ENCODE data around the gene SLC8A2. TPM values are rescaled to one million over a fixed set of nuclear protein-coding genes. Genes with fewer than 3 reads are reported as not detected.

The SLC8A2 gene
- total and polyA plus RNA-seq, 10 of the 15 experiments (the other 5 are each of a cell fraction or from before 2014, with no cell fraction given) = not detected

DNA sequence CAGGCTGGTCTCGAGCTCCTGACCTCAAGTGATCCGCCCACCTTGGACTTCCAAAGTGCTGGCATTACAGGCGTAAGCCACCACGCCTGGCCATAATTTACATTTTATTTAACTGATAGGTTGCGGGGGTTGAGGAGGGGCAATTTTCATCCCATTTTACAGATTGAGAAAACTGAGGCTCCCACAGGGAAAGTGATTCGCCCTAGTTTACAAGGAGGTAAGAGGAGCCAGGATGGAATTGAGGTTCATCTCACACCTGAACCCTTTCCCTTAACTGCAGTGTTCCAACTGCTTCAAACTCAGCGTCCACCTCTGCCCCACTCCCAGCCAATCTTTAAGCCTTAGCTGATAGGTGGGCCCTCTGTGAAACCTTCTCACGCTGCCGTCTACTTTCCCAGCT, 47.2 kb upstream of the SLC8A2 start:
- H3K27ac ChIP-seq (ENCODE audit: control insufficient read depth, insufficient read depth) = no peak overlapping the region
- in situ Hi-C loops (cut with MboI) = no loop called here
- ATAC-seq (no peak), DNase-seq (ENCODE audit: low read depth, low spot score) (no peak), FAIRE-seq (no peak)
- H4K20me1 ChIP-seq (ENCODE audit: control insufficient read depth, insufficient read depth) = no peaks in the 10 kb centered on the region
- SMC1A ChIA-PET (ENCODE audit: uncharacterized antibody, unreplicated experiment) = interaction anchor here (0.6 to 2.2 kb wide), 9 partner anchors 10 to 82 kb away, joined by 3 to 6 read pairs (median 4); partner anchors contain the start of gene KPTN
- intact Hi-C loops (cut with micrococcal nuclease; ENCODE audit: unreplicated experiment) = loop anchor here (5.0 to 10.0 kb wide), 2 partner anchors 234 to 587 kb away; no protein-coding TSS in a partner anchor
- peaks cover 10% of the 10 kb centered on the region for H3K79me2 ChIP-seq (ENCODE audit: control insufficient read depth, insufficient read depth, low read length)
- H3K4me3 ChIP-seq = no peak overlapping the region
- H3K36me3 ChIP-seq (ENCODE audit: control insufficient read depth in 2 of 2, insufficient read depth in 2 of 2, low read length in 1 of 2) = no peaks in the 10 kb centered on the region
- peaks cover 32% of the 10 kb centered on the region for H3K4me1 ChIP-seq (ENCODE audit: control insufficient read depth, insufficient read depth, low read length)
- WGBS (ENCODE audit: insufficient coverage, insufficient replicate concordance, low lambda C conversion rate, missing lambda C conversion rate) = 66% methylated on average over 9 of the region's 9 CpGs
- H2AFZ ChIP-seq (ENCODE audit: control insufficient read depth, low read depth, low read length) = no peak overlapping the region
- H3K27me3 ChIP-seq (replicated peaks in 1 of 2; ENCODE audit: control insufficient read depth in 2 of 2, insufficient read depth in 2 of 2, low read length in 1 of 2) = no peaks in the 10 kb centered on the region; a peak in 1 of 4 replicates
- no peaks in the 10 kb centered on the region; the same call in 2 of the 3 replicates for H3K9me3 ChIP-seq (replicated peaks; ENCODE audit: control insufficient read depth, insufficient read depth, low read length)
- no TSS peak for BruUV-seq (replicated peaks)
- CTCF ChIA-PET = interaction anchor here (0.6 to 1.5 kb wide), 4 partner anchors 34 to 169 kb away, joined by 3 to 6 read pairs (median 4); partner anchors contain the start of genes DHX34 and KPTN
- H3K4me2 ChIP-seq (ENCODE audit: control insufficient read depth, insufficient read depth) = peak overlapping the region; percentile 32; the same call in 1 of the 2 replicates
- POLR2A ChIA-PET = interaction anchor here (0.9 to 1.2 kb wide), 3 partner anchors 9 to 81 kb away, joined by 3 to 7 read pairs (median 3); no protein-coding TSS in a partner anchor
- RAD21 ChIA-PET (ENCODE audit: unreplicated experiment) = interaction anchor here (0.9 to 1.3 kb wide), 5 partner anchors 24 to 92 kb away, joined by 3 to 5 read pairs (median 3); partner anchors contain the start of gene KPTN
- H3K9ac ChIP-seq (ENCODE audit: control insufficient read depth, insufficient read depth, low read length) = no peak overlapping the region
- TF ChIP-seq YY1 (IDR thresholded peaks at IDR 0.05; ENCODE audit: low read depth, low read length) (no peak), MYC (IDR thresholded peaks at IDR 0.05; ENCODE audit: insufficient read depth, insufficient read length, insufficient replicate concordance, low read length, severe bottlenecking) (no peak), ZSCAN29 (IDR thresholded peaks at IDR 0.05) (no peak), MYB (IDR thresholded peaks at IDR 0.05; ENCODE audit: borderline replicate concordance, low read depth, low read length) (no peak), IKZF1 (conservative IDR thresholded peaks at IDR 0.05) (no peak), KLF5 (IDR thresholded peaks at IDR 0.05; ENCODE audit: partially characterized antibody) (no peak), HCFC1 (IDR thresholded peaks at IDR 0.05; ENCODE audit: low read length) (no peak), TAF1 (IDR thresholded peaks at IDR 0.05; ENCODE audit: borderline replicate concordance, low read depth, low read length) (no peak), MEF2B (IDR thresholded peaks at IDR 0.05; ENCODE audit: partially characterized antibody, poor library complexity, severe bottlenecking) (no peak), HDAC6 (IDR thresholded peaks at IDR 0.05; ENCODE audit: unreplicated experiment) (no peak), HDAC2 (IDR thresholded peaks at IDR 0.05) (no peak), NBN (IDR thresholded peaks at IDR 0.05) (no peak), ETV6 (conservative IDR thresholded peaks at IDR 0.05 in 1 of 2, IDR thresholded peaks at IDR 0.05 in 1 of 2; ENCODE audit: borderline replicate concordance in 1 of 2, low read depth in 1 of 2) (no peak), SPI1 (IDR thresholded peaks at IDR 0.05; ENCODE audit: borderline replicate concordance, insufficient read depth, low read depth, low read length) (no peak), NFIC (IDR thresholded peaks at IDR 0.05; ENCODE audit: low read depth, low read length) (no peak)
- TF ChIP-seq, protein P1, sequence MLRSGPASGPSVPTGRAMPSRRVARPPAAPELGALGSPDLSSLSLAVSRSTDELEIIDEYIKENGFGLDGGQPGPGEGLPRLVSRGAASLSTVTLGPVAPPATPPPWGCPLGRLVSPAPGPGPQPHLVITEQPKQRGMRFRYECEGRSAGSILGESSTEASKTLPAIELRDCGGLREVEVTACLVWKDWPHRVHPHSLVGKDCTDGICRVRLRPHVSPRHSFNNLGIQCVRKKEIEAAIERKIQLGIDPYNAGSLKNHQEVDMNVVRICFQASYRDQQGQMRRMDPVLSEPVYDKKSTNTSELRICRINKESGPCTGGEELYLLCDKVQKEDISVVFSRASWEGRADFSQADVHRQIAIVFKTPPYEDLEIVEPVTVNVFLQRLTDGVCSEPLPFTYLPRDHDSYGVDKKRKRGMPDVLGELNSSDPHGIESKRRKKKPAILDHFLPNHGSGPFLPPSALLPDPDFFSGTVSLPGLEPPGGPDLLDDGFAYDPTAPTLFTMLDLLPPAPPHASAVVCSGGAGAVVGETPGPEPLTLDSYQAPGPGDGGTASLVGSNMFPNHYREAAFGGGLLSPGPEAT (IDR thresholded peaks at IDR 0.05; ENCODE audit: low read depth) = no peak
- TF ChIP-seq, protein P2, sequence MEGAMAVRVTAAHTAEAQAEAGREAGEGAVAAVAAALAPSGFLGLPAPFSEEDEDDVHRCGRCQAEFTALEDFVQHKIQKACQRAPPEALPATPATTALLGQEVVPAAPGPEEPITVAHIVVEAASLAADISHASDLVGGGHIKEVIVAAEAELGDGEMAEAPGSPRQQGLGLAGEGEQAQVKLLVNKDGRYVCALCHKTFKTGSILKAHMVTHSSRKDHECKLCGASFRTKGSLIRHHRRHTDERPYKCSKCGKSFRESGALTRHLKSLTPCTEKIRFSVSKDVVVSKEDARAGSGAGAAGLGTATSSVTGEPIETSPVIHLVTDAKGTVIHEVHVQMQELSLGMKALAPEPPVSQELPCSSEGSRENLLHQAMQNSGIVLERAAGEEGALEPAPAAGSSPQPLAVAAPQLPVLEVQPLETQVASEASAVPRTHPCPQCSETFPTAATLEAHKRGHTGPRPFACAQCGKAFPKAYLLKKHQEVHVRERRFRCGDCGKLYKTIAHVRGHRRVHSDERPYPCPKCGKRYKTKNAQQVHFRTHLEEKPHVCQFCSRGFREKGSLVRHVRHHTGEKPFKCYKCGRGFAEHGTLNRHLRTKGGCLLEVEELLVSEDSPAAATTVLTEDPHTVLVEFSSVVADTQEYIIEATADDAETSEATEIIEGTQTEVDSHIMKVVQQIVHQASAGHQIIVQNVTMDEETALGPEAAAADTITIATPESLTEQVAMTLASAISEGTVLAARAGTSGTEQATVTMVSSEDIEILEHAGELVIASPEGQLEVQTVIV (IDR thresholded peaks at IDR 0.05; ENCODE audit: borderline replicate concordance, partially characterized antibody) = no peak
